HG03565 (cell line): Measurements from ENCODE around the gene ELF3.
"Not testable (repeated sequence)": the region's sequence is repeated elsewhere in the genome, so short reads cannot be mapped to it uniquely, and the experiment has no call there.

Experiments used
- ATAC-seq: cut with Tn5 transposase; IDR thresholded peaks from one replicate; pipeline ENCODE4 v1.9.1; 2021; ENCODE audit warnings: mild to moderate bottlenecking, moderate library complexity; ENCODE audit not compliant: unreplicated experiment

ELF3 gene

DNA sequence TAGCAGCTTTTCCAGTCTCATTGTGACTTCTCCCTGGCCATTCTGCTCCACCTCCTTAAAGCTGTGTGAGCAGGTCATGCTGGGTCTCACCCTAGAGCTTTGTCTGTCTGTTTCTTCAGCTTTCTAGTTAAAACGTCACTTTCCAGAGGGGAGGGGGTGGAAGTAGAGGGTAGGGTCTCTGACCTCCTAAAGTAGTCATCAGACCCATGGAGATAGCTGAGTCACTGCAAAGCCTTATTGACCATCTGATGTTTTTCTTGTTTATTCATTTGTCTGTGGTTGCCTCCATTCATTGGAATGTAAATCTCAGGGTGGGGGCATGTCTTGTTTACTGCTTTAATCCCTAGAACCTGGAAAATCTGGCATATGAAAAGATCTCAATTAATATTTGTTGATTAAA, 52.7 kb downstream of the ELF3 start:
- ATAC-seq: no peak

DNA sequence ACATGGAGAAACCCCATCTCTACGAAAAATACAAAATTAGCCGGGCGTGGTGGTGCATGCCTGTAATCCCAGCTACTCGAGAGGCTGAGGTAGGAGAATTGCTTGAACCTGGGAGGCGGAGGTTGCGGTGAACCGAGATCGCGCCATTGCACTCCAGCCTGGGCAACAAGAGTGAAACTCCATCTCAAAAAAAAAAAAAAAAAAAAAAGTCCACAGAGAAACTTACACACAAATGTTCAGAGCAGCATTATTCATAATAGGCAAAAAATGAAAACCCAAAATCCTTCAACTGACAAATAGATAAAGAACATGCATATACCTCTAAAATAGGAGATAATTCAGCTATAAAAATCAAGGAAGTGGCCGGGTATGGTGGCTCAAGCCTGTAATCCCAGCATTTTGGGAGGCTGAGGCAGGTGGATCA, 54.5 kb downstream of the ELF3 start:
- ATAC-seq: not testable (repeated sequence)
